Head of caudate nucleus (tissue), 42 donors: ENCODE measurements around the gene TTC39B.
"Not testable (repeated sequence)": the region's sequence is repeated elsewhere in the genome, so short reads cannot be mapped to it uniquely, and the experiment has no call there.

Source experiments
- DNase-seq, 42 donors: peaks; one replicate each; pipeline versions ENCODE4 v3.0.0 to v3.0.0-alpha.2; 2020 to 2021; ENCODE audit warnings: mixed read lengths in 7 of 42
- intact Hi-C: fragments of 100-400 bp; cut with DNase I; formaldehyde crosslinking; loops from one replicate; pipeline ENCODE4 v1.15.0; 2022

TTC39B gene

DNA sequence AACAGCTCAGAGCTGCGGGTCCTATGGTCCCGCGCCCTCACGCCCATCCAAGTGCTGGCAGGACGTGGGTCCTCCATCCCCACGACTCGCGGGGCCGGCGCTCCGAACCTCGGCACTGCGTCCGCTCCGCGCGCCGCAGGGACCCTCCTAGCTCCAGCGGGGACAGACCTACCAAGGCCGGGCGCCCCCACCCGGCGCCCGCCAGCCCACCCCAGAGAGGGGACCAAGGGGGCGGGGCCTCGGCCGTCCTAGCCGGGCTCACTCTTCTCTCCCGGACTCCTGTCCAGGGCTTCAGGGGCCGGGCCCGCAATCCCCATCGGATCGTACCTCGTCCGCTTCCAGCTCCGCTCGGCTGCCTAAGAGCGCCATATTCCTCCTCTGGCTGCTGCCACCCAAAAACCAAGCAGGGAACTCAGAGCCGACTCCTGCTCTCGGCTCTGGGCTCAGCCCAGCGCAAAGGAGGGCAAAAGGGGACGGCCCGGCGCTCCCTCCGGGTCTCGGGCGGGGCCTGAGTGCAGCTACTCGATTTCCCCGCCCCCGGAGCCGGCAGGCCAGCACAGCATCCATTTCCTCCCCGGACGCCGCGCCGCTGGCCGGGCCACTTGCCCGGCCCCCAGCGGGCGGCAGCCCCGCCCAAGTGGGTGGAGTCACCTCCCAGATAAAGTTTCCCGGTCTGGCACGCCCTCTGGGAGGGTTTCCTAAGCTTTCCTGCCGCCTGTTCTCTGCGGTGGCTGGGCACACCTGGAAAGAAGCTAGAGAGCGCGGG lies at the start of gene TTC39B:
Gene TTC39B, minus strand, starts transcription at position 460 of the 766 bp plus-strand sequence. Its CDS starts 91 bp downstream, at position 369.
- intact Hi-C loops = loop anchor here (10.0 kb wide), 1 partner anchor 118 kb away; the partner anchor contains the start of gene SNAPC3
- DNase-seq = peak; percentile 46 to 93 (median 84)

DNA sequence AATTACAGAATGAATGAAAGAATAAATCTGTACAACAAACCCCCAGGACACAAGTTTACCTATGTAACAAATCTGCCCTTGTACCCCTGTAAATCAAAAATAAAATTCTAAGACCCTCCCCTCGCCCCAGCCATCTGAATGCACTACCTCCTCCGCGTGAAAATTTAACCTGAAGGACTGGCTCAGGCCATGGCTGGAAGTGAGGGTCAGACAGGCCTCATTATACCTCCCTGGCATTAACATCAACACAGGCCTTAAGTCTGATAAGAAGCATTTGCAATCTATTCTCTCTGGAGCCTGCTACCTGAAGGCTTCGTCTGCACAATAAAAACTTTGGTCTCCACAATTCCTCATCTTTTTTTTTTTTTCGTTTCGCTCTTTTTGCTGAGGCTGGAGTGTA lies 48.7 kb upstream of the TTC39B start:
- intact Hi-C loops = no loop called here
- no peak for DNase-seq

DNA sequence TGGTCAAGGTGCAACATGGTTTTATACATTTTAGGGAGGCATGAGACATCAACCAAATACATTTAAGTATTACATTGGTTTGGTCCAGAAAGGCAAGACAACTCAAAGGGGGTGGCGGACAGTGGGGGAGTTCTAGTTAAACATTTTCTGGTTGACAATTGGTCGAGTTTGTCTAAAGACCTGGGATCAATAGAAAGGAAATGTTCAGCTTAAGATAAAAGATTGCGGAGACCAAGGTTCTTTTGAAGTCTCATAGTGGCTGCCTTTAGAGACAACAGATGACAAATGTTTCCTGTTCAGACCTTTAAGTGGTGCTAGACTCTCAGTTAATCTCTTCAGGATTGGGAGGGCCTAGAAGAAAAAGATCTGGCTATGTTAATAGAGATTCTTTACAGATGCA lies 47.7 kb upstream of the TTC39B start:
- no peak for DNase-seq
- intact Hi-C loops = no loop called here

DNA sequence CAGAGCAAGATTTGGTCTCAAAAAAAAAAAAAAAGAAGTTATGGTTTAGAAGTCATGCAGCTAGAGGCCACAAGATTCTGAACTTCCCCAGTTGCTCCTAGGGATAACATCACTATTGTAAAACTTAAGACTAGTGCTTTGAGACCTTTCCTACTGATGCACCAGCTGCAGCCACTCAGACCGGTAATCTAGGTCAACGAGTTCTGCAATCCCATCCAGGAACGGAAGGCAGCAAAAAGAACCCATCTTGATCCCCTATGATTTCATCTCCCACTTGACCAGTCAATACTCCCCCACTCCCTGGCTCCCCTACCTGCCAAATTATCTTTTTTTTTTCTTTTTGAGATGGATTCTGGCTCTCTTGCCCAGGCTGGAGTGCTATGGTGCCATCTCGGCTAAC lies 46.9 kb upstream of the TTC39B start:
- DNase-seq = no peak
- intact Hi-C loops = no loop called here

DNA sequence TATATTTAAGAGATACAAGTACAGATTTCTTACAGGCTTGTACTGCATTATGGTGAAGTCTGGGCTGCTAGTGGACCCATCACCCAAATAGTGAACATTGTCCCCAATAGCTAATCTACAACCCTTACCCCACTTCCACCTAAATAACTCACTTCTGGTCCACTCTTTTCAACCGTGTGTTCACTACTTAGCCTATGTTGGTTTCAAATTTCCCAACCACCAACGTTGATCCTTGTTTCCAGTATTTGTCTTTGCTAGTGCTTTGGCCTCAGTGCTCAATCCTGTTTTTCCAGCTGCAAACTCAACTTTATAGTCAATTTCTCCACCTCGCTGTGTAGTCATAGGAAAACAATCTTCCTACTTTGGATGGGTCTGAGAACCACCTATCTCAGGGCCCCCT lies 45.3 kb upstream of the TTC39B start:
- intact Hi-C loops = no loop called here
- DNase-seq = no peak

DNA sequence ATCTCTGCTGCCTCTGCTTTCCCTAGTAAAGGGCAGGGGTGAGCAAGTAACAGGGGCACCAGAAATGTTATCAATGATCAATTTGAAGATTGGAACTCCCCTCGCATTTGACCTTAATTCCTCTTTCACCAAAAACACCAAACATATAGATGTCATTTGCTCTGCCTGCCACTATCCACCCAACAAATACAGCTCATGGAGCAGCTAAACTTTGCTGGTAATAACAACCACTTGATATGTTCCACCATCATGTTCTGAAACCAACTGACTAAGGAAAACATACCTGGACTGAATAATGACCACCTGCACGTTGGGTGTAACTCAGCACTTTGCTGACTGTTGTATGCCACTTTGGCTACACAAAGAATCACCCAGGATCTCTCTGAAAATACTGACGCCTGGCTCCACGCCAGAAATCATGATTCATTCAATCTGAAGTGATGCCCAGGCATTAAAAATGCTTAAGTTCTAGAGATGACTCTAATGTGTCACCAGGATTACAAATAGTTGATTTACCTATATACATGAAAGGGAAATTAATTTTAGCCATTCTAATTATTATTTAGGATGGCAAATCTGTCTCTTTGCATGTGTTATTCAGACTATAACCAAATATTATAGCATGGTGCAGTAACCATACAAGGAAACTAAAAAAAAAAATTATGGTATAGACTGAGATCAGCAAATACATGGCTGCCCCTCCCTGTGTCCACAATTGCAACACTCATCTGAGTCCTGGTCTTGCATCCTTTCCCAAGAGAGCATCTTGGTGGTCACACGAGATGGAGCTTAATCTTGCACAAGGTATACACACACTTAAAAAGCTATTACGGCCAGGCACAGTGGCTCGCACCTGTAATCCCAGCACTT lies 43.1 kb upstream of the TTC39B start:
- no peak for DNase-seq
- intact Hi-C loops = no loop called here

DNA sequence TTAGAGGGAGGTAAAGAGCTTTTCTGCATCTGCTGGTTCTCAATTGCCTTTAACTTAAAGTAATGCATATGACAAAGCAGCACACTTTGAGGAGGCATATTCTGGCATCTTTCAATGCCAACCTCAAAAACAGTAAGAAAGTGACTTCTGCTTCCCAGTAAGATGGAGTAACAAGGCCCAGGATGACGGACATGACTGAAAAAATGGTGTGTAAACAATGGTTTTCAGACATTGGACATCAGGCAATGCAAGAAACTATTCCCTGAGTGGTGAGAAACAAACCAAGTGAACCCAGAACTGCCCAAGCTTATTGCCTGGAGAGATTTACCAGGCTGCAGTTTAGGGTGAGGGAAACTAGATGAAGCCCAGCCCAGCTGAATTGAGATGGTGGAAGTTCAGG lies 39.8 kb upstream of the TTC39B start:
- DNase-seq = no peak
- intact Hi-C loops = no loop called here

DNA sequence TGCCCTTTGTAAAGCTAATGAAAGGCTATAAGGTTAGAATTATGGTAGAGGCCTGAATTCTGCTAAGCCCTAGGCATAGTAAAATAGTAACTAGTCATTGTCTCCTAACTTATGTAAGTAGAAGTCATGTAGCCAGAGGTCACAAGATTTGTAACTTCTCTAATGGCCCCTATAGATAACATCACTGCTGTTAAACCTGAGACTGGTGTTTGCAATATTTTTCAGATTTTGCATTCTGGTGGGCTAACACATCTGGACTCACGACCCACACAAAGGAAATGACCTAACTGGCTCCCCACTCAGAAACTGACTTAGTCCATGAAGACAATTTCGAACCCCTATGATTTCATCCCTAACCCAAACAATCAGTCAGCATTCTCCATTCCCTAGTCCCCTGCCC lies 37.2 kb upstream of the TTC39B start:
- DNase-seq = no peak
- intact Hi-C loops = no loop called here

DNA sequence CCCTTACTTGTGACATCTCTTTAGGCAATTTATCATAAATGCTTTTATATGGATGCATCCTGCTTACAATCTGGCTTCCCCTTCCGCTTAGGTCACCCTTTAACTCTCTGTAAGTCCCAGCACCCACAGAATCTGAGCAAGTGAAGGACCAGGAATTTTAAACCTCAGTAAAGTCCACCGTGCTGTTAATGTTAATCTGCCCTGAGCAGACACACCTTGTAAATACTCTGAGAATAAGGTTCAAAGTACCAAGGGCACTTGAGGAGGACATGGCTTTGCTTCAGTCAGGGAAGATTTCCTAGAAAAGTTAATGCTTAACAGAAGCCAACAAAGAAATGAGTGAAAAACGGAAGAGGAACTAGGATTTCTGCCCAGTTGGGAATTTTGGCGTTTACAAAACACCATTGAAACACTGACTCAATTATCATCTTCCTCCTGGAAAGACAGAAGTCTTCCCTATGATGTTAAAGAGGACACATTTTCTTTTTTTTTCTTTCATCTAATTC lies 26.4 kb upstream of the TTC39B start:
- intact Hi-C loops = no loop called here
- no peak for DNase-seq

DNA sequence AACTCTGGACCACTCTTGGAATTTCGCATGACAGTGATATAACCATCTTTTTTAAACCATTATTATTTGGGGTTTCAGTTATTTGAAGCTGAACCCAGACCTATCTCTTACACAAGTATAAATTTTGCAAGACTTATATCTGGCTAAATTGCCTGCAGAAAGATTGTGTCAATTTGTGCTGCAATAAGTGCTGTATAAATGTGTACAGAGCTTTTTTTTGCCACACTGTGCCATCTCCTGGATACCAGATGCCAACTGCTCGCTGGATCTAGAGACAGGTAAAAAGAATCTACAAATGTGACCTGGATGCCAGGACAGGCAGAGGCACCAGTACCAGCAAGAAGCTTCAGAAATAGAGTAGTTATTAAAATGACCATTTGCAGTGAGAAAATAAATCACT lies 25.9 kb upstream of the TTC39B start:
- no peak for DNase-seq
- intact Hi-C loops = no loop called here

DNA sequence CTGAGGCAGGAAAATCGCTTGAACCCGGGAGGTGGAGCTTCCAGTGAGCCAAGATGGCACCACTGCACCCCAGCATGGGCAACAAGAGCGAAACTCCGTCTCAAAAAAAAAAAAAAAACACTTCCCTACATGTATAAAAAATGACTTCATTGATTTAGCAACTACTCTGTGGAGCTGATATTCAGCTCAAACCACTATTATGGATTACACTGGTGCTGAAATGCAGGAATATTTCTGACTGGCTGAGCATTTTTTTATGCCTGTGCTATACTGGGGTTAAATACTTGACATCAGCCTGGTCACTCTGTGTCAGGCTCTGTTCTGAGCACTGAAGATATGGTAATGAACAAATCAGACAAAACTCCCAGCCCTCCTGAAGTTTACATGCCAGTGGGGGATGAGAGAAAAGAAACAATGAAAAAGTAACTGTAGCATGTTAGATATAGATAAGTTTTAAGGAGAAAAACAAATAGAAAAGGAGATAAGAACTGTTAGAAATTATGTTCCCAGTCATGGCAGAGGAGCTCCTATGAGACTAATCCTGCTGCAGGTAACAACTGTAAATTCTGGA lies 22.6 kb upstream of the TTC39B start:
- DNase-seq = no peak
- intact Hi-C loops = no loop called here

DNA sequence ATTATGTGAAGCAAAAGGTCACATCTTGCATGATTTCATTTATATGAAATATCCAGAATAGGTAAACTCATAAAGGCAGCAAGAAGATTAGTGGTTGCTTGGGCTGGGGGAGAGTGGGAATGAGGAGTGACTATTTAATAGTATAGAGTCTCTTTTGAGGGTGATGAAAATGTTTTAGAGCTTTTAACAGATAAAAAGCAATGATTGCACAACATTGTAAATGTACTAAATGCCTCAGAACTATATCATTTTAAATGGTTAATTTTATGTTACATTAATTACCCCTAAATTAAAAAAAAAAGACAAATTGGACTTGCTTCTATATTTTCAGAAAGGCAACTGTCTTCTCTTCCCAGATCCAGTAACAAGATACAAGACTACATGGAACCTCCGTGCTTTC lies 21.9 kb upstream of the TTC39B start:
- intact Hi-C loops = no loop called here
- DNase-seq = no peak

DNA sequence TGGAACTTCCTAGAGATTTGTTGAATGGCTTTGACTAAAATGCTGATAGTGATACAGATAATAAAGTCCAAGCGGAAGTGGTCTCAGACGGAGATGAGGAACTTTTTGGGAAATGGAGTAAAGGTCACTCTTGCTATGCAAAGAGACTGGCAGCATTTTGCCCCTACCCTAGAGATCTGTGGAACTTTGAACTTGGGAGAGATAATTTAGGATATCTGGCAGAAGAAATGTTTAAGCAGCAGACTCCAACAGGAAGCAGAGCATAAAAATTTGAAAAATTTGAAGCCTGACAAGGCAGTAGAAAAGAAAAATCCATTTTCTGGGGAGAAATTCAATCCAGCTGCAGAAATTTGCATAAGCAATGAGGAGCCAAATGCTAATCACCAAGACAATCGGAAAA lies 15.7 kb upstream of the TTC39B start:
- DNase-seq, intact Hi-C loops: not testable (repeated sequence)

DNA sequence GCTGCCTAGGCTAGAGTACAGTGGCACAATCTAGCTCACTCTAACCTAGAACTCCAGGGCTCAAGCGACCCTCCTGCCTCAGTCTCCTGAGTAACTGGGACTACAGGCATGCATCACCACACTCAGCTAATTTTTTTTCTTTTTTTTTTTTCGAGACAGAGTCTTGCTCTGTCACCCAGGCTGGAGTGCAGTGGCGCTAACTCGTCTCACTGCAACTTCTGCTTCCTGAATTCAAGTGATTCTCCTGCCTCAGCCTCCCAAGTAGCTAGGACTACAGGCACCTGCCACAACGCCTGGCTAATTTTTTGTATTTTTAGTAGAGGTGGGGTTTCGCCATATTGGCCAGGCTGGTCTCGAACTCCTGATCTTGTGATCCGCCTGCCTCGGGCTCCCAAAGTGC lies 12.6 kb upstream of the TTC39B start:
- DNase-seq, intact Hi-C loops: not testable (repeated sequence)

DNA sequence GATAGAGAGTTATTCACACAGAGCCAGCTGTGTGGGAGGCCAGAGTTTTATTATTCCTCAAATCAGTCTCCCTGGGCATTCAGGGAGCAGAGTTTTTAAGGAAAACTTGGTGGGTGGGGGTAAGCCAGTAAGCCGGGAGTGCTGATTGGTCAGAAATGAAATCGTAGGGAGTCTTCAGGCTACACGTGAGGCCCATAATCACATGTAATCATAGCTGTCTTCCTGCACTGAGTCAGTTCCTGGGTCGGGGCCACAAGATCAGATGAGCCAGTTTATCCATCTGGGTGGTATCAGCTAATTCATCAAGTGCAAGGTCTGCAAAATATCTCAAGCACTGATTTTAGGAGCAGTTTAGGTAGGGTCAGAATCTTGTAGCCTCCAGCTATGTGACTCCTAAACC lies 10.8 kb upstream of the TTC39B start:
- DNase-seq = no peak
- intact Hi-C loops = no loop called here

DNA sequence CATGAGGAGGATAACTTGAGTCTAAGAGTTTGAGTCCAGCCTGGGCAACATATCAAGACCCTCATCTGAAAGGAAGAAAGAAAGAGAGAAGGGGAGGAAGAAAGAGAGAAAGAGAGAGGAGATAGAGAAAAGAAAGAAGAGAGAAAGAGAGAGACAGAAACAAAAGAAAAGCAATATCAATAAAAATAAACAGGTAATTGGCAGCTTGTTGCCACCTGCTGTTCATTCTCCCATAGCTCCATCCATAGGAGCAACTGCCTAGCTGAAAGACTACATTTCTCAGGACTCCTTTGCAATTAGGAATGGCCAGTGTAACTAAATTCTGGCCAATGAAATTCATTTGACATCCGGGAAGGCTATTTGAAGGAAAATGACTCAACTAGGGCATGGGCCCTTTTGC lies 4.6 kb upstream of the TTC39B start:
- intact Hi-C loops = no loop called here
- no peak for DNase-seq

DNA sequence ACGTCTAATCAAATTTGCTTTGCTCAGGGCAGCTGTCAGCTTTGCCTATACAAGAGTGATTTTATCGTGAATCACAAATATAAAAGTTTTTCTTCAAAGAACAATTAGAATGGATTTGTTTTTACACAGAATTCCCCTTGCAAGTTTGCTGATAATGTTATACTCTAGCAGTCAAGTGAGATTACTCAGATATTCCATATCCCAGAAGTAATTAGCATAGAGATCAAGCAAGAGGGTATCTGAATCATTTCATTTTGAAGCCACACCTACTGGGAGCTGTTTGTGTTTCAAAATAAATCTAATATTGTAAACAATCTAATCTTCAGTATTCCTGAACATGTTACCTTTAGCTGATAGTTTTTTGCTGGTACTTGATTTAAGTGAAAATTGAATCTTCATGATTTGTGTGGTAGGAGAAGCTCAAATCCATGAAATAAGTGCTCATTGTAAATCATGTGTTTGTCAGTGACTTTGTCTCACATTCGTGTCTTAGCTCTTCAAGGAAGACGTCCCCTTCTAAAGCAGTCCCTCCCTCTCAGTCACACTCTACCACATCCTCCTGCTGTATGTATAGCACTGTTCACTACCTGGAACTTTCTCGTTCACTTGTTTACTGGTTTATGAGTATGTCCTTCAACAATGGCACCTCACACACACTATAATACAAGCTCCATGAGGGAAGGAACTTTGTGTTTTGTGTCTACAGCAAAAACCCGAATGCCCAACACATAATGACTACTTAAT lies 3.3 kb upstream of the TTC39B start:
- DNase-seq = no peak
- intact Hi-C loops = no loop called here

DNA sequence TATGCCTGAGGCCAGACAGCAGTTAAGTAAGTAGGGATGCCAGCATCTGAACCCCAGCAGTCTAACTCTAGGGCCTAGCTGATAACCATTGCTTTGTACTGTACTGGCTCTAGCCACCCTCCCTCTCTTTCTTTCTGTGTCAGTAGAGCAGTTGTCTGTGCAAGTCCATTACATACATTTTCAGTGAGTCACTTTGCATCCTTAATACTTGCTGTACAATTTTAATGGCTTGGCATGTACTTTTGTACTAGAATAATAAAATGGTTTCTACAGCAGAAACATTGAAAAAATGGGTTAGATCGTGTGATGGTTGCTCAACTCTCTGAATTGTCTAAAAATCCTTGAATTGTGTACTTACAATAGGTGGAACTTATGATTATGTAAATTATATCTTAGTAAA lies 1.5 kb upstream of the TTC39B start:
- intact Hi-C loops = loop anchor here (10.0 kb wide), 1 partner anchor 116 kb away; the partner anchor contains the start of gene SNAPC3
- DNase-seq = no peak

DNA sequence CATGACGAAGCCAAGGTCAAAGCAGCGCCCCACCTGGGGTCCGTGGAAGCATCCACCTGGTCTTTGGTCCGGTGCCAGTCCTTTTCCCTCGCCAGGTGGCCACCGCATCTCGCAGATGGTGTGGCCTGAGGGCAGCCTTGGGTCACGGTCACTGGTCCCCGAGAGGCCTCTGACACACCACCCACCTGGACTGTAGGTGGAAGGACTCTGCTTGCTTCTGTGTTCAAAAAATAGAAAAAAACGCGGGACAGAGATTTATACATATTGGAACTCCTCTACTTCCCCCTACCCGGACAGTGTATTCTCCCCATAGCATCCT lies 466 bp upstream of the TTC39B start:
- intact Hi-C loops = loop anchor here (10.0 kb wide), 1 partner anchor 117 kb away; the partner anchor contains the start of gene SNAPC3
- no peak for DNase-seq
